Forelimb muscle (tissue), 1 donor: Measurements from ENCODE around the gene EN2. TPM values are rescaled to one million over a fixed set of nuclear protein-coding genes. Genes with fewer than 3 reads are reported as not detected.

Experiments used
- DNase-seq: peaks from one replicate; pipeline ENCODE4 v3.0.0-alpha.2; 2013; ENCODE audit warnings: low read depth
- polyA plus RNA-seq: library from polyadenylated mRNA; unstranded; fragments of 120-200 nt; gene quantifications from one replicate; pipeline ENCODE4 v1.2.1, GENCODE V29; 2013; ENCODE audit not compliant: insufficient read length

Gene EN2
- polyA plus RNA-seq, 1 donor, result 0.71 TPM

DNA sequence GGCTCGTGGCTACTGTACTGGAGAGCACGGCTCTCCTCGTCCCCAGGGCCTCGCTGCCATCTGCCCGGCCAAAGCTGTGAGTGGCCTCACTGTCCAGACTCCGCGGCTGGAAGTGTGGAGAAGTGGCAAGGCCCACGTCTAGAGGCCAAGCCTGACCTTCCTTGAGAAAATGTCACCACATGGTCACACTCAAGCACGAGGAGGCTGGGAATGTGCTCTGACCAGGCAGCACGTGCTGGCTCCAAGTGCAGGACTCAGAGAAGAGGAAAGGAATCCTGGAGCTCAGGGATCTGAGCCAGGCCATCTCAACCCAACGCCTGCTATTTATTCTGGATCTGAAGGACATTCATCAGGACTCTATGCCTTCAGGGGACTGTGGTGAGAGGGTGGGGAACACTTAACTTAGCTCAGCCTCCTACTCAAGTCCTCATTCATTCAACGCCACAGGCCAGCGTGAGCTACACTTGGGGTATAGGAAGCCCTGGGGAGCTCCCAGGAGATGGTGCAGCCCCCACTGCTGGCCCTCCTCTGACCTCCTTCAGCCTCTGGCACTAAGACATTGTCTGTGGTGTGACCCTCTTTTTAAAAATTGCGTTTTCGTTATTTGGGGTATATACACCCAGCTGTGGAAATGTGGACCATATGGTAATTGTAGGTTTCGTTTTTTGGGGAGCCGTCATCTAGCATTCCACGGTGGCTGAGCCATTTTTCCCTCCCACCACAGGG is 29.0 kb downstream of the EN2 start:
- no peak for DNase-seq

DNA sequence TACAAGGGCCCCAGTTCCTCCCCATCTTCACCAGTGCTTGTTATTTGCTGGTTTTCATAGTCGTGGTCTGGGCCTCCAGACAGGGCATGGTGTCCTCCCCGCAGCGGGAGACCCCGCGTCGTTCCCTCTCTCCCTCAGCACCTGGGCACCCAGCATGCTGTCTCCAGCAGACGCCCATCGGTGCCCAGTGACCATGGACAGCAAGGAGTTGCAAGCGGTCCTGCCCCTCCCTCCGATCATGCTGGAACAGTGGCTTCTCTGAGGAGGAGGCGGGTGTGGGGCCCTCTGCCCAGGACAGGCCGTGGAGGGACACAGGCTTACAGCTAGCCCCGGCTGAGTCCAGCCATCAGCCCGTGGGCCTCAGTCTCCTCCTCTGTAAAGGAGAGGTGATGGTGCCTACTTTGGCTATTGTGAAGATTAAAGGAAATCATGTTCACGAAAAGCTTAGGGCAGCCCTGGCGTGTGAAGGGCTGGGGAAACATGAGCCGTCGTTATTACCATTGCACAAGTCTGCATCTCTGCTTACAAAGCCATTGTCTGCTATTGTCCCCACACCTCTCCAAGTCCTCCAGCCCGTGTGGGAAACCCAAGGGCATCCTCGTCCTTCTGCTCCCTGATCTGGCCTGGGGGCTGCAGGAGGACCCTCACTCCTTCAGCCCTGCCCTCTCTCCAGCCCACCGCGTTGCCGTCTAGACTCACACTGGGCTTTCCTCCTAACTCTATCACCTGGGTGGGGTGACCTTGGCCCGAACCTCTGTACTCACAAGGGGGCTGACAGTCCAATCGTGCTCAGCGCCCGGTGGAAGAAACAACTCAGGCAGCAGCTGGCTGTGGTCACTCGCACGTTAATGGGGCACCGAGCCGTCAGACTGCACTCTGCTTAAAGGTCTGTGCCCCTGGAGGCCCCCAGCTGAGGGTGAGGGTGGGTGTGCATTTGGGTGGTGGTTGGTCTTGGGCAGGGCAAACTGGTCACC is 29.9 kb downstream of the EN2 start:
- DNase-seq, result no peak

DNA sequence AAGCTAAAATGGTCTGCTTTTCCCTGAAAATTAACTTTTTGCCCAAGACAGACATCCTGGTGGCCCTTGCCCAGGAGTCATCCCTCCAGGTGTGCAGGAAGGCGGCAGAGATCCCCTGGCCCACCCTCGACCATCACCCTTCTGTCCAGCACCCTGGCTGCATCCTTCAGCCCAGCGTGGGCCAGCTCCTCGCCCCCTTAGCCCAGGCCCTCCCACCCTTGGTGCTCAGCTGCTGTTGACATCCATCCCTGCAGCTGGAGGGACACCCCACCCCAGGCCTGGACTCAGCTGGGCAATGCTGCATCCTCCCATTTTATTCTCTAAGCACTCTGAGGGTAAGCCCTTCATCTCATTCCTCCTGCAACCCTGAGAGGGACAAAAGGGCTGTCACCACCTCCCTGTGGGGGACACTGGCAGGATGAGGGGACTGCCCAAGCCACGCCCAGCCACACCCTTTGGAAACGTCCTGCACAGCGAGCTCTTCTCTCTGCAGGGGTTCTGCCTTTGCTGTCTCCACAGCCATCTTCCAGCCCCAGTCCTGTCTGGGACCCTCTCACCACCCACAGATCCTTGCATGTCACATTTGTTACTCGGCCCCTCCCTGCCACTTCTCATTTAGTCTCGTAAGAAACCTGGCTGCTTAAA is 30.7 kb downstream of the EN2 start:
- no peak for DNase-seq

DNA sequence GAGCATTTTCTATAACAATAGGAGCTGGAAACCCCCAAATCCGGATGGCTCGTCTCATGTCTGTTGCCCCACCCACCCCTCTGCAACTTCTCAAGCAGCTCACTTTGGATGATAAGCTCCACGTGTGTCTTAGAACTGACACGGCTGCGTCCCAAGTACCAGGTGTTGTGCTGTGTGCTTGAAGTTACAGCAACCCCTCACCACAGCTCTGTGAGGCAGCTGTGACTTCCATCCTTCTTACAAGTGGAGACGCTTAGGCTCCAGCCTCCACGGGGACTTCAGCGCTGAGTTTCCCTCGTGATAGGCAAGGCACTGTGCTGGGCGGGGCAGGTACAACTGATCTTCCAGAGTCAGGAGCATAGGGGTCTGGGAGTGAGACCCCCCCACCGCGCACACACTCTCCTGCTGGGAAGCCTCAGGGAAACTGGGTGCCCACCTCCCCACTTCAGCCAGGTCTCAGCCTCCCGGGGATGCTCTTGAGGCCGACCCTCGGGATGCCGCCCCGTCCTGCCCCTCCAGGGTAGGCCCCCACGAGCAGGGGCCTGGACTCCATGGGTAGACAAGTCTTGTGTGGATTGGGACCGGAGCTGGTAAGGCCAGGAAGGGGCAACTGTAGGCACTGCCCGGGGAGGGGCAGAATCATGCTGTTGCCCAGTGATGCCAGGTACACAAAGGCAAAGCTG is 31.4 kb downstream of the EN2 start:
- DNase-seq, result no peak

DNA sequence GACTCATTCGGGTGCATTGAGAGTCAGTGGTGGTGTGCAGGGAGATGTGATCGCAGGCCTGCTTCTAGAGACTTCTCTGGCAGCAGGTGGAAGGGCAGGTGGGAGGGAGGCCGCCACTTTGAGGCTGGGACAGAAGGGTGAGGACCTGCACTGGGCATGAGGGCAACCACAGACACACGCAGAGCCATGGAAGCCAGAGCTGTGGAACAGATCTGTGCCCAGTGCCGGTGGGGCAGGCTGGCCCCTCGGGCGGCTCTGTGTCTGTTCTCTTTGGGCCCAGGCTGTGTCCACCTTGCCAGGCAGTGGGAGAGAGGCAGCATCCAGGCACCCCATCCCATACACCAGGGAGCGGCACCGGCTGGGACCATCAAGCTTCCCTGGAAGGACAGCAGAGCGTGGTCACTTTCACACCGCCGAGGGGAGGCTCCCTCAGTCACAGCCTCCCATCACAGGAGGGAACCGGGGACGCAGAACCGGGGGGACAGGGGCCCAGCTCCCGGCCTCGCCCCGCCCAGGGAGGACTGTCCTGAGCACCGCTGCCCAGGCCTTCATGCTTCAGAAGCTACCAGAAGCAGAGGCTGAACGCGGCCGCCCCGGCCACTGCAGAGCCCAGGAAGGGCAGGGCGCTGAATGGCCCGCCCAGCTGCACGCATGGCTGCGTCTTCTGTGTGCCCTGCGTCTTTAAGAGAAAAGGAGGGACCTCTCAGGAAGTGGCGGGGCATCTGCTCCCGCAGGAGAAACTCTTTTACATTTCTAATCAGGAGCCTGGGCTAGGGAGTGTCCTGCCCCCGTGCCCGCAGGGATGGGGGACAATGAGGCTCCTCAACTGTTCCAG is 32.1 kb downstream of the EN2 start:
- no peak for DNase-seq

DNA sequence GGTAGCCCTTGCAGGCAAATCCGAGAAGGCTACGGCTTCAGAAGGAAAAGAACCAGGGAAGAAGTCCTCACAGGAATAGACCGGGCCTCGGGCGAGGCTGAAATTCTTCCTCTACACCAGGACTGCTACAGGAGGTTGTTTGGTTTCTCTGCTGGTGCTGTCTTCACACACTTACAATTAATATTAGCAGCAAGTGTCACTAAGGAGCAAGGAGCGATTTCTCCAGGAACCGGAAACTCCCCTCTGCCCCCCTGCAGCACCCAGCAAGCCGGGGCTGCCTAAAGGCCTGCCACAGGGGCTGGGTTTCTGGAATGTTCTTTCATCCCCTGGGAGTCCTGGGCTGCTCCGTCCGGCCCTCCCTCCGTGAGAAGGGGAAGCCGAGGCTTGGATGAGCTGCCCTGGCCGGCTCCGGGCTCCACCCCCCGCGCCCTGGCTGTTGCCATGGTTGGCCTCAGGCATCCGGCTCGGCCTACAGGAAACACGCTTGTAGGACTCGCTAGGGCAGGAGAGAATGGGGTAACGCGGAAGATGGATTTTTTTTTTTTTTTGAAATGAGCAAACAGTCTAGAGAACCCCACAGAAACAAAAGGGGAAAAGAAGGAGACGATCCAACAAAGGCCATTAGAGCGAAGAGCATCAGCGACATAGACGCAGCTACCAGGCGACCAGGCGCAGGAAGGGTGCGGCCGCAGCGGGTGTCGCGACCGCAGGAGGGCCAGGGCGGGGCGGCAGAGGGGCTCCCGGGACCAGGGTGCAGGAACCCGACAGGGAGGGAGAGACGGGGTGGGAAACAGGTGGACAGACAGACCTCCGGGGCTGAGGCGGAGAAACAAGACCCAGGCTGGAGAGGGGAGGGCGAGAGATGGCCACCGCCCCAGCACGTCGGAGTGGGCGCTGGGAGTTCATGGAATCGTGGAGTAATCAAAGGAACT is 33.0 kb downstream of the EN2 start:
- no peak for DNase-seq

DNA sequence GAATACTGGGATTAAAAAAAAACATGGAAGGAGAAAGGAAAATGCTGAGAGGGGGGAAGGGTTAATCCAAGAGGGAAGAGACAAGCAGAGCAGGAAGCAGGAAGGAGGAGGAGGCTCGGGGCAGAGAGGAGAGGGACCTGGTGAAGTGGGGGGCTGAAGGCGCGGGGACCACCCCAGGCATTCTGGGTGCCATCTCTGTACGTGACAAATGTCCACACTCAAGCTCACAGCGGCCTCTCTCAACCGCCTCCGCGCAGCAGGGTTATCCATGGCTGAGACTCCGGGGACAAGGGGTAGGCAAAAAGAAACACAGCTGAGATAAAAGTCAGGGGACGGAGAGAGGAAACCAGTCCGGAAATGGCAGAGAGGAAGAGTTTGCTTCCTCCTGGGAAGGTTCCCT is 33.9 kb downstream of the EN2 start:
- no peak for DNase-seq

DNA sequence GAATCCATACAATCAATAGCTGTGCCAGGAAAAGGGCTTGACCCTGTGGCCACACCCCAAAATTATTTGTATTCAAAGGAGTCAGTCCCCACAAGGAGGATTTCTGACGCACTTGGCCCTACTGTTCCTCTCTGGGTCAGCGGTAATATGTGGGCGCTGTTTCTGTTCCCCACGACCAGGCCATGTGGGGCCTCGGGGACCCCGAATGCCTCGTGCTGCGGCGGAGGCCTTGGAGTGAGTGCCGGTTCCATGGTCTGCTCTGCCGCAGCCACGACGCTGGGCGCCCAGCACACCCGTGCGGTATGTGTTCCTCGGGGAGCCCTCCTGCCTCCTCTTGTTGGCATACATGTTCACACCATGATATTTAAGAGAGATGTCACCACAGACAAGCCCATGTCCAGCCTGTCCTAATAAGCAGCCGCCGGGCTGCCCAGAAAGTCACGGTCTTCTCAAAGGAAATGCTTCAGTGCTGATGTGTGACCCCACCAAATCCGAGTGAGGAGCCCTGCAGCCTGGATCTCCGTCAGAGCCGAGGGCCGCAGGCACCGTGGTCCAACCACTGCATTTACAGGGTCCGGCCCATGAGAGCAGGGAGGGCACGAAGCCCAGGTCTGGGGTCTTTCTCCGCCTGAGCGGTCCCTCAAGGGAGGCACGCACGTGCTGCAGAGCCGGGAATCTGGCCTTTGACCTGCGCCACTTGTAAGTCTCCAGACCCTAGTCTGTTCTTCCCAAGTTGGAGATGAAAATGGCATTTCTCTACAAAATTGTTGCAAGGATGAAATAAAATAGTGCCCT is 36.0 kb downstream of the EN2 start:
- DNase-seq, result no peak

DNA sequence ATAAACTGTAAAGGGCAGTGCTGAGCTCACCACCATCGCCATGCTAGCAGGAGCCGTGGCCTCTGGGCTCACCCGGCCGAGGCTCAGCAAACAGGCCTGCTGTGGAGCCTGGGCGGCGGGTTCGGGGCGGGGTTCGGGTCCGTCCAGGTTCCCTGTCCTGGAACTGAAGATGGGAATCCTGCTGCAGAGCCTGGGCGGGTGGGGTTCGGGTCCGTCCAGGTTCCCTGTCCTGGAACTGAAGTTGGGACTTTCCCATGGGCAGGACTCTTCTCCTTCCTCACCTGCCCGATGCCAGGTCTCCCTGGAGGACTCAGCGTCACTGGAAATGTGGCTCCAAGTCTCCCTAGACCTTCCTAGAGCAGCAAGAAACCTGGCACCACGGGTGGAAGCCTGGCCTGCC is 36.6 kb downstream of the EN2 start:
- no peak for DNase-seq

DNA sequence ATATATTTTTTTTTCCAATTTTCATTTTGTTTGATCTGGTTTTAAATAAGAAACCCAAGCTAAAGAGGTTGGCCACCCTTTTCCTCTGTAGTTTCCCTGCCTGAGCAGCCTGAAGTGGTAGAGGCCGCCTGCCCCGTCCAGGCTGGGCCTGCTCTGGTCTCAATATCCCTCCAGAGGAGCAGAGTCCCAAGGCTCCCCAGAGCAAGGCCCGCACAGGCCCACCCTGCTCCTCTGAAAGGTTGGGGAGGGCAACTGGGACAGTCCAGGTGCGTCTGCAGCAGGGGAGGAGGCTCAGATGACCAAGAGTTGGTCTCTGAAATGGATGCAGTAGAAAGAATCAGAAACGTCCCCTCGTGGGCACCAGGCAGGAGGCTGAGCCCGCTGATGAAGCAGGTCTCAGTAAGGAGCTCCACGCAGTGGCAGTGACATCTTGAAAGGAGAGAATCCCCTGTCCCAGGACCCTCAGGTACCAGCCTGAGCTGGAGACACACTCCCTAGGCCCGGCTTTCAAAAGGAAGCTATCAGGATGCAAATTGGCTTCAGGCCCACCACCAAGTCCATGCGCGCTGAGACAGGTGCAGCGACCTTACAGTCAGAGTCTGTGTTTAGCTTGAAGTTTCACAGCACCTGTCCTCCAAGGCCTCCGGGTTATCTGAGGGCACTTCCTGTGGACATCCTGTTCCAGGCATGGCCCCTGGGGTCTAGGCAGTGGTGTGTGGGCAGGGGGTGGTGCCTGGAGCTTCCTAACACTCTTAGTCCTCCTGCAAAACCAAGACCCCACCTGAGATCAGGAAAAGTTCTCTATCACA is 37.7 kb downstream of the EN2 start:
- no peak for DNase-seq

DNA sequence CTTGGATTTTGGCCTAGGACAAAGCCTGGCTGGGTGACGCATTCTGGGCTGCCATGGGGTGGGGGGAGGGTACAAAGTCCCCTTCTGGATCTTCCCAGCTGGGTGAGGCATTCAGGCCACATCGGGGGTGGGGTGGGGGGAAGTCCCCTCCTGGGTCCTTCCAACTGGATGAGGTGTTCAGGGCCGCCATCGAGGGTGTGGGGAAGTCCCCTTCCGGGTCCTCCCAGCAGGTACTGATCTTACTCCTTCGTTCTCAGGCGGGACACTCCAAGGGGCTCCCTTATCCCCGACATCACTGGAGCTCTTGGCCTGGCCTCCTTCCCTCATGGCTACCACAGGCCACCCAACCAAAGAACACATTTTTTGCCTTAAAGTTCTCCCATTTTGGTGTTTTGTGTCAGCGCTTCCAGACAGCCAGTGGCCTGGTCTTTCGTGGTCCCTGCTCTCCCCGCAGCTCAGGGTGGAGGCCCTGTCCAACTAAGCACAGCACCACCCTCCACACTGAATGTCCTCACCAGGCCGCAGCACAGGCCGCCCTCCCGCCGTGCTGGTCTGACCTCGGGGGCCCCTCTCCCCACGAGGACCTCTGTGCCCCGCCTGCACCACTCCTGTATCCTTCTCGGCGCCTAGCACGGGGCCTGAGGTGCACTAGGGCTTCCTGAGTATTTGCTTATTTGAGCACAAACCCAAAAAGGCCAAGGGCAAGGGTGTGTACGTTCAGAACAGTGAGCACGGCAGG is 38.5 kb downstream of the EN2 start:
- no peak for DNase-seq

DNA sequence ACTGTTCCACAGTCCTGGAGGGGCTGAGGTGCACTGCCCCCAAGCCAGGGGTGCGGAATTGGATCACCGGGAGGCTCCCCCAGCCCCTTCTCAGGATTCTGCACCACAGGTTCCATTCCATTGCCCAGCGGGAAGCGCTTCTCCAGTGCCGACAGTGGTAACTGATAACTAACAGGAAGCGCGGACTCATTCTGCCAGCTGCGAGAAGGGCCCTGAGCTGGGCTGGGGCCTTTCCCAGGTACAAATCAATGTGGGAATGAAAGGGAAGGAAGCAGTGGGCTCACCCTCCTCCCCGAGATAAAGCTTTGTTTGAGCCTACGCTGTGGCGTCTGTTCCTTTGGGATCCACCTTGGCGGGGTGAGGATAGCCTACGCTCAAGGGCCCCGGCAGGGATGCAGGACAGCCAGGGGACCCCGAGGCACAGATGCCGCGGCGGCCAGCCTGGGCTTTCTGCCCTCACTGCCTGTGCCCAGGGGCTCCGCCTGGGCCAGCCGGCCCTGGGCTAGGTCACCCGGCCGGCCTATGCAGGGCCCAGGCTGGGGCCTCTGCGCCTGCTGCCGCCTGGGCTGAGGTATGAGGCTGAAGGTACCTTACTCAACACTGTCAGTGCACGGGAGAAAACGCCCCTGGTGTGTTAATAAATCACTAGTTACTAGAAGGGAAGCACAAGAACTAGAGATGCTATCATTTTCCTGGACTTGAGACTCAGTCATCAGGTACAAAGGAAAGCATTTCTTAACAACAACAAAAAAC is 39.4 kb downstream of the EN2 start:
- DNase-seq, result no peak

DNA sequence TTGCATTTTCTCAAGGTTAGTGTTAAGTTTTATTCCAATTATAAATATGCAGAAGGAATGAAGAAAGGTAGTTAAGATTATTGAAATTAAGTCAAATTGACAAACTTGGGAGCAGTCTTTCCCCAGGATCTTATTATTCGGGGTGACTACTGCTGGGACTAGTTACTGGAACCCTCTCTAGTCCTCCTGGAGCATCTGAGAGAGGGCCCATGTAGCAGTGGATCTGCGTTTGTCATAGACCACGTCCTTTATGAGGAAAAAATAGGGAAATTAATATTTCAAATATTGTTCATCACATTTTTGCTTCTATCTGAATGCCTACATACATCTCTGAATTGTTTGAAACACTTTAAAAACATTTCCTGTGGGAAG is 47.5 kb downstream of the EN2 start:
- DNase-seq, result no peak

DNA sequence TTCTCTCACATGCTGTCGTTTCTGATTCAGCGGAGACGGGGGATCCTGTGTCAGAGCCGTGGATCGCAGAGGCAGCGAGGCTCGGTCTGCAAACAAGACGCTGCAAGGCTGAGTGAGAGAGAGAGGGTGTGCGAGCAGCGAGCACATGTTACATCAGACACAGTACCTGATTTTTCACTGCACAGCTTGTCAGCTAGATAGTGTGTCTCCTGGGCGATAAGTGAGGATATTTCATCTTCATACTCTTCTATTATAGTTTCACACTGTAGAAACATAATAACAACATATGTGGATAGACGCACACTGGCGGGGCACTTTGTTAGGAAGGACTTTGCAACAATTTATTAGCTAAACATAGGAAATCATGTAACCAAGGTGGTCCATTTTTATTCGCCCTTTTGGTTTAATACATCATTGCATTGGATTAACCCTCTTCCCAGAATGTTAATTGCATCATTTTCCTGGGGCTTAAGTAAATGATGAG is 49.0 kb downstream of the EN2 start:
- no peak for DNase-seq

DNA sequence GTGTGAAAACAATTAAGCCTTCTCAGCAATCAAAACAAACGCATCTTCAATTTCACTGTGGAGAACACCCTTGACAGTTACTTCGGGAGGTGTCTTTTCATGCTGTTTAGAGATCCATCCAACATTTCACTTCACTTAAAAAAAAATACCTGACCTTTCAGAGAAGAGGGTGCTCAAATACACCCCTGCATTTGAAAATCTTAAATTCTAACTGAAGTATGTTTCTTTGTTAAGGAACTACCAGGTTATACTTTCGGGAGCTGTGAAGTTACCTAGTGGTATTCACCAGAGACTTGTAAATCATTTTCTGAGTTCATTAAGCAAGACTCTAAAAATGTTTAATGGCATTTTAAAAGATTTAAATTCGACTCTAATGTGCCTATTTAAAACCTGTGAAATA is 49.6 kb downstream of the EN2 start:
- DNase-seq, result no peak
